ENCODE results near the gene DOK7. TPM values are rescaled to one million over a fixed set of nuclear protein-coding genes. Genes with fewer than 3 reads are reported as not detected.

DOK7 gene
- total RNA-seq, 5 donors from 2014 or later (not counting 1 experiment from before 2014, with no cell fraction given): 0.22 to 0.58 (median 0.36) TPM; not detected in 2

- H3K4me3 Mint-ChIP-seq: no peak overlapping the region
- 94% methylated on average over 16 of the region's 17 CpGs for WGBS (ENCODE audit: insufficient coverage)
- H3K9me3 Mint-ChIP-seq: no peaks in the 10 kb centered on the region
- ChIA-PET POLR2A (no interaction called here), CTCF (no interaction called here)
- H3K9me3 ChIP-seq: no peaks in the 10 kb centered on the region
- no peaks in the 10 kb centered on the region for H3K4me1 ChIP-seq (ENCODE audit: control insufficient read depth in 1 of 2, extremely low read depth in 1 of 2, insufficient read depth in 2 of 2, low read length in 2 of 2)
- ATAC-seq (replicated peaks in 1 of 4) (no peak), DNase-seq (no peak)
- no peak overlapping the region for H3K4me3 ChIP-seq (ENCODE audit: control insufficient read depth in 1 of 2, extremely low read depth in 1 of 2, low read length in 1 of 2)
- no peak overlapping the region for H3K27ac Mint-ChIP-seq
- H3K27ac ChIP-seq (ENCODE audit: low read length): no peak overlapping the region
- peaks cover 0 to 15% of the 10 kb centered on the region in 2 donors for H3K36me3 ChIP-seq (ENCODE audit: control insufficient read depth in 2 of 2, extremely low read depth in 1 of 2, insufficient read depth in 1 of 2, low read length in 1 of 2)
- H3K27me3 ChIP-seq (replicated peaks in 1 of 2; ENCODE audit: control insufficient read depth in 2 of 2, extremely low read depth in 1 of 2, insufficient read depth in 2 of 2, low read length in 1 of 2): no peaks in the 10 kb centered on the region
- H3K36me3 Mint-ChIP-seq: peaks cover 20% of the 10 kb centered on the region
- H3K27me3 Mint-ChIP-seq: no peaks in the 10 kb centered on the region
- no peaks in the 10 kb centered on the region for H3K4me1 Mint-ChIP-seq
Observed at GRCh38 chr4:3416821-3417221, 46.3 kb upstream of the DOK7 start.

GRCh38 chr4:3417448-3417847 is 45.7 kb upstream of the DOK7 start:
- no peak overlapping the region for H3K27ac Mint-ChIP-seq

GRCh38 chr4:3418029-3418762 is 44.9 kb upstream of the DOK7 start:
- Mint-ChIP-seq H3K36me3 (peaks cover 20% of the 10 kb centered on the region), H3K9me3 (no peaks in the 10 kb centered on the region), H3K27me3 (no peaks in the 10 kb centered on the region), H3K27ac (no peak overlapping the region), H3K4me3 (no peak overlapping the region), H3K4me1 (no peaks in the 10 kb centered on the region)
- ATAC-seq (replicated peaks in 1 of 4) (no peak), DNase-seq (no peak)
- WGBS (ENCODE audit: insufficient coverage): 78% methylated on average over 21 of the region's 22 CpGs
- POLR2A ChIA-PET: no interaction called here
- Histone ChIP-seq H3K4me3 (ENCODE audit: control insufficient read depth in 1 of 2, extremely low read depth in 1 of 2, low read length in 1 of 2) (no peak overlapping the region), H3K27me3 (replicated peaks in 1 of 2; ENCODE audit: control insufficient read depth in 2 of 2, extremely low read depth in 1 of 2, insufficient read depth in 2 of 2, low read length in 1 of 2) (no peaks in the 10 kb centered on the region), H3K36me3 (ENCODE audit: control insufficient read depth in 2 of 2, extremely low read depth in 1 of 2, insufficient read depth in 1 of 2, low read length in 1 of 2) (peaks cover 0 to 9% of the 10 kb centered on the region in 2 donors), H3K9me3 (no peaks in the 10 kb centered on the region), H3K27ac (ENCODE audit: low read length) (no peak overlapping the region), H3K4me1 (ENCODE audit: control insufficient read depth in 1 of 2, extremely low read depth in 1 of 2, insufficient read depth in 2 of 2, low read length in 2 of 2) (no peaks in the 10 kb centered on the region)
- CTCF ChIA-PET: no interaction called here

More at GRCh38 chr4:3417448-3417847, 45.7 kb upstream of the DOK7 start:
- no peak overlapping the region for H3K4me3 Mint-ChIP-seq
- ChIA-PET POLR2A (no interaction called here), CTCF (no interaction called here)
- H3K4me1 ChIP-seq (ENCODE audit: control insufficient read depth in 1 of 2, extremely low read depth in 1 of 2, insufficient read depth in 2 of 2, low read length in 2 of 2): no peaks in the 10 kb centered on the region
- no peaks in the 10 kb centered on the region for H3K27me3 ChIP-seq (replicated peaks in 1 of 2; ENCODE audit: control insufficient read depth in 2 of 2, extremely low read depth in 1 of 2, insufficient read depth in 2 of 2, low read length in 1 of 2)
- H3K9me3 ChIP-seq: no peaks in the 10 kb centered on the region
- H3K9me3 Mint-ChIP-seq: no peaks in the 10 kb centered on the region
- no peak overlapping the region for H3K27ac ChIP-seq (ENCODE audit: low read length)
- peaks cover 20% of the 10 kb centered on the region for H3K36me3 Mint-ChIP-seq
- H3K4me1 Mint-ChIP-seq: no peaks in the 10 kb centered on the region
- no peak overlapping the region for H3K4me3 ChIP-seq (ENCODE audit: control insufficient read depth in 1 of 2, extremely low read depth in 1 of 2, low read length in 1 of 2)
- 92% methylated on average over 17 of the region's 21 CpGs for WGBS (ENCODE audit: insufficient coverage)
- no peak for DNase-seq
- no peak for ATAC-seq (replicated peaks in 1 of 4)
- H3K36me3 ChIP-seq (ENCODE audit: control insufficient read depth in 2 of 2, extremely low read depth in 1 of 2, insufficient read depth in 1 of 2, low read length in 1 of 2): peaks cover 0 to 10% of the 10 kb centered on the region in 2 donors
- no peaks in the 10 kb centered on the region for H3K27me3 Mint-ChIP-seq

GRCh38 chr4:3419836-3420605 is 43.1 kb upstream of the DOK7 start:
- Mint-ChIP-seq H3K4me1 (no peaks in the 10 kb centered on the region), H3K27ac (no peak overlapping the region), H3K9me3 (no peaks in the 10 kb centered on the region), H3K4me3 (no peak overlapping the region), H3K27me3 (no peaks in the 10 kb centered on the region), H3K36me3 (peaks cover 20% of the 10 kb centered on the region)
- ATAC-seq (replicated peaks in 1 of 4): no peak
- Histone ChIP-seq H3K4me1 (ENCODE audit: control insufficient read depth in 1 of 2, extremely low read depth in 1 of 2, insufficient read depth in 2 of 2, low read length in 2 of 2) (no peaks in the 10 kb centered on the region), H3K27ac (ENCODE audit: low read length) (no peak overlapping the region), H3K36me3 (ENCODE audit: control insufficient read depth in 2 of 2, extremely low read depth in 1 of 2, insufficient read depth in 1 of 2, low read length in 1 of 2) (peaks cover 0 to 15% of the 10 kb centered on the region in 2 donors), H3K9me3 (no peaks in the 10 kb centered on the region), H3K27me3 (replicated peaks in 1 of 2; ENCODE audit: control insufficient read depth in 2 of 2, extremely low read depth in 1 of 2, insufficient read depth in 2 of 2, low read length in 1 of 2) (no peaks in the 10 kb centered on the region), H3K4me3 (ENCODE audit: control insufficient read depth in 1 of 2, extremely low read depth in 1 of 2, low read length in 1 of 2) (no peak overlapping the region)
- POLR2A ChIA-PET: no interaction called here
- CTCF ChIA-PET: no interaction called here
- 88% methylated on average over 12 of the region's 15 CpGs for WGBS (ENCODE audit: insufficient coverage)
- DNase-seq: no peak

GRCh38 chr4:3420606-3420955 is 42.5 kb upstream of the DOK7 start:
- Mint-ChIP-seq H3K4me3 (no peak overlapping the region), H3K27me3 (no peaks in the 10 kb centered on the region), H3K4me1 (no peaks in the 10 kb centered on the region), H3K27ac (no peak overlapping the region), H3K9me3 (no peaks in the 10 kb centered on the region), H3K36me3 (peaks cover 20% of the 10 kb centered on the region)
- Histone ChIP-seq H3K4me3 (ENCODE audit: control insufficient read depth in 1 of 2, extremely low read depth in 1 of 2, low read length in 1 of 2) (no peak overlapping the region), H3K36me3 (ENCODE audit: control insufficient read depth in 2 of 2, extremely low read depth in 1 of 2, insufficient read depth in 1 of 2, low read length in 1 of 2) (peaks cover 0 to 15% of the 10 kb centered on the region in 2 donors), H3K4me1 (ENCODE audit: control insufficient read depth in 1 of 2, extremely low read depth in 1 of 2, insufficient read depth in 2 of 2, low read length in 2 of 2) (no peaks in the 10 kb centered on the region), H3K27me3 (replicated peaks in 1 of 2; ENCODE audit: control insufficient read depth in 2 of 2, extremely low read depth in 1 of 2, insufficient read depth in 2 of 2, low read length in 1 of 2) (no peaks in the 10 kb centered on the region), H3K9me3 (no peaks in the 10 kb centered on the region), H3K27ac (ENCODE audit: low read length) (no peak overlapping the region)
- WGBS (ENCODE audit: insufficient coverage): 77% methylated on average over 9 of the region's 12 CpGs
- ChIA-PET POLR2A (no interaction called here), CTCF (no interaction called here)
- ATAC-seq (replicated peaks in 1 of 4): no peak
- no peak for DNase-seq

- Histone ChIP-seq H3K27ac (ENCODE audit: low read length) (no peak overlapping the region), H3K4me3 (ENCODE audit: control insufficient read depth in 1 of 2, extremely low read depth in 1 of 2, low read length in 1 of 2) (no peak overlapping the region), H3K27me3 (replicated peaks in 1 of 2; ENCODE audit: control insufficient read depth in 2 of 2, extremely low read depth in 1 of 2, insufficient read depth in 2 of 2, low read length in 1 of 2) (no peaks in the 10 kb centered on the region), H3K36me3 (ENCODE audit: control insufficient read depth in 2 of 2, extremely low read depth in 1 of 2, insufficient read depth in 1 of 2, low read length in 1 of 2) (peaks cover 0 to 15% of the 10 kb centered on the region in 2 donors), H3K9me3 (no peaks in the 10 kb centered on the region), H3K4me1 (ENCODE audit: control insufficient read depth in 1 of 2, extremely low read depth in 1 of 2, insufficient read depth in 2 of 2, low read length in 2 of 2) (no peaks in the 10 kb centered on the region)
- no peaks in the 10 kb centered on the region for H3K4me1 Mint-ChIP-seq
- no peak for ATAC-seq (replicated peaks in 1 of 4)
- no peak for DNase-seq
- CTCF ChIA-PET: interaction anchor here in 1 of 2 donors (0.6 kb wide), 1 partner anchor 550 kb away, joined by 3 read pairs; no protein-coding TSS in a partner anchor
- H3K4me3 Mint-ChIP-seq: no peak overlapping the region
- POLR2A ChIA-PET: no interaction called here
- no peaks in the 10 kb centered on the region for H3K27me3 Mint-ChIP-seq
- 91% methylated on average over 5 of the region's 10 CpGs for WGBS (ENCODE audit: insufficient coverage)
- no peaks in the 10 kb centered on the region for H3K9me3 Mint-ChIP-seq
- H3K27ac Mint-ChIP-seq: no peak overlapping the region
- H3K36me3 Mint-ChIP-seq: peaks cover 20% of the 10 kb centered on the region
Observed at GRCh38 chr4:3420956-3421355, 42.1 kb upstream of the DOK7 start.

All from T-cell (primary cell).